T-cell (primary cell): ENCODE results near the gene STMN3. TPM values are rescaled to one million over a fixed set of nuclear protein-coding genes. Genes with fewer than 3 reads are reported as not detected.

Experiments
- ATAC-seq, 4 experiments: fragments of 200-7000 bp in 3 of 4; fragments of 150-1000 bp in 1 of 4; cut with Tn5 transposase; replicated peaks in 1 of 4; 1 replicate in 3 of 4; 2 replicates in 1 of 4; pipeline ENCODE4 v1.10.0; 2021; ENCODE audit warnings: moderate library complexity in 3 of 4, mild to moderate bottlenecking in 2 of 4, moderate number of reproducible peaks in 1 of 4
- CTCF ChIA-PET, 2 donors: fragments of 300-600 bp; sonication (Branson Sonifier 250); formaldehyde crosslinking; loops; one replicate each; lab custom pipeline; 2022; ENCODE audit warnings: antibody characterized with exemption in 2 of 2; lab: Charles Lee
- POLR2A ChIA-PET, 2 donors: fragments of 300-600 bp; sonication (Branson Sonifier 250); formaldehyde crosslinking; loops; one replicate each; lab custom pipeline; 2022; ENCODE audit warnings: antibody characterized with exemption in 2 of 2; lab: Charles Lee
- DNase-seq, 35 experiments: peaks; one replicate each; pipeline versions ENCODE4 v3.0.0 to v3.0.0-alpha.2; 2013 to 2023
- H3K27ac ChIP-seq: one replicate; pipeline ENCODE4 v1.5.1; 2013; ENCODE audit warnings: low read length
- H3K27me3 ChIP-seq, 2 experiments: replicated peaks in 1 of 2; 1 replicate in 1 of 2; 2 replicates in 1 of 2; pipeline versions ENCODE4 v1.6.1 to v1.7.0; 2013; ENCODE audit warnings: low read length in 1 of 2, mixed read lengths in 1 of 2; ENCODE audit not compliant: control insufficient read depth in 2 of 2, insufficient read depth in 2 of 2; ENCODE audit errors: extremely low read depth in 1 of 2
- H3K36me3 ChIP-seq, 2 donors: 1 replicate in 1 of 2; 2 replicates in 1 of 2; pipeline versions ENCODE4 v1.6.1 to v1.7.0; 2013; ENCODE audit warnings: low read length in 1 of 2; ENCODE audit not compliant: control insufficient read depth in 2 of 2, insufficient read depth in 1 of 2; ENCODE audit errors: extremely low read depth in 1 of 2
- H3K4me1 ChIP-seq, 2 experiments: 1 replicate in 1 of 2; 2 replicates in 1 of 2; pipeline versions ENCODE4 v1.6.1 to v1.7.0; 2013; ENCODE audit warnings: low read length in 2 of 2, mixed read lengths in 1 of 2; ENCODE audit not compliant: insufficient read depth in 2 of 2, control insufficient read depth in 1 of 2; ENCODE audit errors: extremely low read depth in 1 of 2
- H3K4me3 ChIP-seq, 2 donors: 1 replicate in 1 of 2; 2 replicates in 1 of 2; pipeline versions ENCODE4 v1.5.1 to v1.7.0; 2013; ENCODE audit warnings: mild to moderate bottlenecking in 2 of 2, low read length in 1 of 2, moderate library complexity in 1 of 2; ENCODE audit not compliant: control insufficient read depth in 1 of 2; ENCODE audit errors: extremely low read depth in 1 of 2
- H3K9me3 ChIP-seq: 2 replicates; pipeline ENCODE4 v1.7.0; 2013
- H3K27ac Mint-ChIP-seq, 2 donors: one replicate each; pipeline ENCODE4 v1.8.0; 2020 to 2021; ENCODE audit warnings: mild to moderate bottlenecking in 2 of 2, mixed read lengths in 2 of 2
- H3K27me3 Mint-ChIP-seq, 2 donors: one replicate each; pipeline ENCODE4 v1.8.0; 2021 to 2022; ENCODE audit warnings: mixed read lengths in 2 of 2
- H3K36me3 Mint-ChIP-seq: one replicate; pipeline ENCODE4 v1.8.0; 2021; ENCODE audit warnings: mixed read lengths
- H3K4me1 Mint-ChIP-seq, 3 donors: one replicate each; pipeline ENCODE4 v1.8.0; 2020 to 2022; ENCODE audit warnings: mixed read lengths in 3 of 3, mild to moderate bottlenecking in 1 of 3
- H3K4me3 Mint-ChIP-seq, 3 donors: one replicate each; pipeline ENCODE4 v1.8.0; 2020 to 2022; ENCODE audit warnings: mild to moderate bottlenecking in 3 of 3, mixed read lengths in 3 of 3, moderate library complexity in 3 of 3
- H3K9me3 Mint-ChIP-seq, 3 donors: one replicate each; pipeline ENCODE4 v1.8.0; 2020 to 2022; ENCODE audit warnings: mixed read lengths in 3 of 3
- WGBS: methylation state at CpG from one replicate; pipeline ENCODE4 v1.1.5; 2013; ENCODE audit warnings: missing lambda C conversion rate; ENCODE audit not compliant: insufficient coverage; 5-methylcytosine and 5-hydroxymethylcytosine counted together
- total RNA-seq, 35 experiments: library from RNA in 6 of 35; stranded (reverse) in 6 of 35; fragments of 120-200 nt in 1 of 35; gene quantifications; one replicate each; pipeline versions ENCODE4 v1.2.1 to v1.2.4 and lab custom pipeline; 2013 to 2026

Gene STMN3
- total RNA-seq, 5 donors from 2014 or later (not counting 1 experiment from before 2014, with no cell fraction given) = 92.9 to 121 (median 107) TPM

DNA sequence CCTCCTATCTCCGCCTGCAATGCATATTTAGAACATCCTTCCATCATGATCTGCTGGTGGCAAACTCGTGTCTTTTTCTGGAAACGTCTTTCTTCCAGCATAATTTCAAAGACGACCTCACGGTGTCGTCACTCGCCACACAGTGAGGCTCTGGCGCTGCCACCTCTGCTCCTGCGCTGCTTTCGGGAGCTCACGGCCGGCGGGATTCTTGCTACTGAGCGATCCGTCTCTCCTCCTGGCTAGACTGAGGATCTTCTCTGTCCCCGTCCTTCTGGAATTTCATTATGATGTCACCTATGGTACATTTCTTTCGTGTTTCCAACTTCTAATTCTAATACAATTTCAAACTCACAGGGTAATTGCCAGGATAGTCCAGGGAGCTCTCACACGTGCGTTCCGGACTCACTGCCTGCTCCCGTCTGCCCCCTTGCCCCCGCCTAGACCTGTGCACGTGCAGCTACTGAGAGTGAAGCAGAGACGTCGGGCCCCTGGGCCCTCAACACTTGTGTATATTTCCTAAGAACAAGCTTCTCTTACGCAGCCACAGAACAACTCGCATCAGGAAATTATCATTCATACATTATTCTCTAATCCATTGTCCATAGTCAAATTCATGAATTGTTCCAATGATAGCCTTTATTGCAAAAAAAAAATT lies 53.7 kb downstream of the STMN3 start:
- ATAC-seq (no peak), DNase-seq (no peak)
- 96% methylated on average over 22 of the region's 27 CpGs for WGBS
- ChIA-PET CTCF (no interaction called here), POLR2A (no interaction called here)
- Histone ChIP-seq H3K9me3 (no peaks in the 10 kb centered on the region), H3K4me3 (no peak overlapping the region), H3K27me3 (no peaks in the 10 kb centered on the region), H3K4me1 (peaks cover 0 to 8% of the 10 kb centered on the region in 2 experiments), H3K36me3 (peaks cover 13 to 61% of the 10 kb centered on the region in 2 donors), H3K27ac (no peak overlapping the region)
- Mint-ChIP-seq H3K27ac (no peak overlapping the region), H3K9me3 (no peaks in the 10 kb centered on the region), H3K27me3 (no peaks in the 10 kb centered on the region), H3K4me1 (peaks cover 0 to 5% (median 2%) of the 10 kb centered on the region in 3 donors), H3K4me3 (no peak overlapping the region), H3K36me3 (peaks cover 43% of the 10 kb centered on the region)

DNA sequence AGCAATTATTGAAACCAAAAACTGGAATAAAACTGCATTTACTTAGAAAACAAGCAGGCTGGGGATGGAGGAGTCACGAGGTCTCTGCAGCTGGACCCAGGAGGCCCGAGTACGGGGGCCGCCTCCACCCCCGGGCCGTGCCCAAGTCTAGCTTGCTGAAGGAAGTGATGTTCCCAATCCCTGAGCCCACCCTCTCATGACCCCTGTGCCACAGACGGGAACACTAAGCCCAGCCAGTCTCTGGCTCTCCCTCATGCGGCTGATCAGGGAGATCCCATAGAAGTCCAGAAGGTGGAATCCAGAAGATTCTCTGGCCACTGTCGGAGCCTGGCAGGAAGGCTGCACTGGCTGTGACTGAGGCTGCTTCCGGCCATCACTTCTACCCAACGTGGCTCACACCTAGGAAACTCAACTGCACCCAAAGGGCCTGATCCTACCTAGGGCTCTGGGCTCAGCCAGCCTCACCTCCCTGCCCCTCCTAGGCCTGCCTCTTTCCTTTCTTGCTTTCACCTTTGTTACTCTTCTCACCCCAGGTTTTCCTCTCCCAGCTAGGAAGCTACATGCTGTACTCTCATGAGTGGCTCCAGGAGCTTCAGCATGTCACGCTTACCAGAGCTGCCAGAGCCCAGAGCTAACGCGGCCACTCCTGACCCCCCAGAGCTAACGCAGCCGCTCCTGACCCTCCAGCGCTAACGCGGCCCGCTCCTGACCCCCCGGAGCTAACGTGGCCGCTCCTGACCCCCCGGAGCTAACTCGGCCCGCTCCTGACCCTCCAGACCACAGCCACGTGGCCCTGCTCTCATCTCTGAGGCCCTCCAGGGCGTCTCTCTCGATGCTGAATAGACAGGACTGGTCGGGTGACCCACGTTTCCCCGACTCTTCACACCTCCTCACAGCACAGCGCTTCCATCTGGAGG lies 54.5 kb downstream of the STMN3 start:
- Histone ChIP-seq H3K27ac (no peak overlapping the region), H3K9me3 (no peaks in the 10 kb centered on the region), H3K4me3 (no peak overlapping the region), H3K4me1 (peaks cover 0 to 8% of the 10 kb centered on the region in 2 experiments), H3K36me3 (peaks cover 13 to 61% of the 10 kb centered on the region in 2 donors), H3K27me3 (no peaks in the 10 kb centered on the region)
- 95% methylated on average over 23 of the region's 33 CpGs for WGBS
- H3K9me3 Mint-ChIP-seq = no peaks in the 10 kb centered on the region
- peaks cover 0 to 5% (median 2%) of the 10 kb centered on the region in 3 donors for H3K4me1 Mint-ChIP-seq
- no peaks in the 10 kb centered on the region for H3K27me3 Mint-ChIP-seq
- no peak overlapping the region for H3K27ac Mint-ChIP-seq
- ATAC-seq (no peak), DNase-seq (no peak)
- H3K4me3 Mint-ChIP-seq = no peak overlapping the region
- ChIA-PET POLR2A (no interaction called here), CTCF (no interaction called here)
- H3K36me3 Mint-ChIP-seq = peaks cover 42% of the 10 kb centered on the region

DNA sequence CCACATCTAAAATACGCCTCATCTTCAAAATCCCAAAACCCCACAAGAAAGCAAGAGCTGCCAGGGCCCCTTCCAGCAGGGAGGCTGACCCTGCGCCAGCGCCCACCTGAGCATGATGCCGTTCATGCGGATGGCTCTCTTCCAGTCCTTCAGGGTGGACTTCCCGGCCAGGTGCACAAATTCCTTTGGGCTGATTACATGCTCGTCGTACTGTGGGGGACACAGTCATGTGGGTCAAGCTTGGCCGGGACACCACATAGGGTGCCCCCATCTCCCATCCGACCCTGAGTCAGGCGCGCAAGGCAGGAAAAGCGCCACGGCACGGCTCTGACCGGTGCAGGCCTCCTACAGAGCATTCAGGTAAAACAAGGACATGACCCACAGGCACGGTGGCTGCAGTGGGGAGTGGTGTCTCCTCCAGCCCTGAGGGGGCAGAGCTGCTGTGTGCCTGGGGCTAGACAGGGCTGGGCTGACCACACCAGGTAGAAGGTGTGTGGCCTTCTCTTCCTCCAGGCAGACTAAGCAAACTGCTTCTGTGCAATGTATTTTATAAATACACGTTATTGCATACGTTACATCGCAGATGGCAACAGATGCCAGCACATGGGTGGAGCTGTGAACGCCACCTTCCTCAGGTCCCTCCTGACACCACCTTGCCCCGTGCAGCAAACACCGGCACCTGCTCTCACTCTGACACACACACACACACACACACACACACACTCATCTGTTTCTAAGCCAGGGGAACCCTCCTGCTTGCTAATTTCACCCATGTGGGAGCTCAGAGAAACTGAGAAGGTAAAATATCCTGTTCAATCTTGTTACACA lies 55.4 kb downstream of the STMN3 start:
- Mint-ChIP-seq H3K36me3 (peaks cover 47% of the 10 kb centered on the region), H3K4me3 (no peak overlapping the region), H3K27ac (no peak overlapping the region), H3K4me1 (peaks cover 0 to 3% (median 2%) of the 10 kb centered on the region in 3 donors), H3K9me3 (no peaks in the 10 kb centered on the region), H3K27me3 (no peaks in the 10 kb centered on the region)
- DNase-seq (no peak), ATAC-seq (no peak)
- ChIA-PET CTCF (no interaction called here), POLR2A (no interaction called here)
- Histone ChIP-seq H3K36me3 (peaks cover 15 to 65% of the 10 kb centered on the region in 2 donors), H3K4me1 (peaks cover 0 to 8% of the 10 kb centered on the region in 2 experiments), H3K27ac (no peak overlapping the region), H3K9me3 (no peaks in the 10 kb centered on the region), H3K27me3 (no peaks in the 10 kb centered on the region), H3K4me3 (no peak overlapping the region)
- 89% methylated on average over 22 of the region's 23 CpGs for WGBS

DNA sequence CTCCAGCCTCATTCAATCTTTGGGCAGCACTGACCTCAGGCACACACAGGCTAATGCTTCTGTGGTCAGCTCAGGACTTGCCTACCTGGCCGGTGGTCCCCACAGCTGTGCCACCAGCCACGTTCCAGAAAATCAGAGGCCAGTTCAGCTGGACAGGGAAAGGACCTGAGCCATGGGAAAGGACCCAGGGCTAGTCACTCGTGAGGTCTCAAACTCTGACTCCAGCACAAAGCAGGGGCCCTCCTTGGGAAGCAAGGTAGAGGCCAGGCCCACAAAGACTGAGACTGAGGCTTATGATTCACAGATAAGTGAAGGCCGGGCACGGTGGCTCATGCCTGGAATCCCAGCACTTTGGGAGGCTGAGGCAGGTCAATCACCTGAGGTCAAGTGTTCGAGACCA lies 56.8 kb downstream of the STMN3 start:
- ChIA-PET CTCF (no interaction called here), POLR2A (no interaction called here)
- Histone ChIP-seq H3K27ac (no peak overlapping the region), H3K4me3 (no peak overlapping the region), H3K36me3 (peaks cover 26 to 69% of the 10 kb centered on the region in 2 donors), H3K27me3 (no peaks in the 10 kb centered on the region), H3K9me3 (no peaks in the 10 kb centered on the region), H3K4me1 (peaks cover 0 to 6% of the 10 kb centered on the region in 2 experiments)
- Mint-ChIP-seq H3K9me3 (no peaks in the 10 kb centered on the region), H3K36me3 (peaks cover 48% of the 10 kb centered on the region), H3K27ac (no peak overlapping the region), H3K4me3 (no peak overlapping the region), H3K4me1 (peaks cover 0 to 2% (median 0%) of the 10 kb centered on the region in 3 donors), H3K27me3 (no peaks in the 10 kb centered on the region)
- WGBS = 96% methylated on average over 5 of the region's 6 CpGs
- ATAC-seq (no peak), DNase-seq (no peak)

DNA sequence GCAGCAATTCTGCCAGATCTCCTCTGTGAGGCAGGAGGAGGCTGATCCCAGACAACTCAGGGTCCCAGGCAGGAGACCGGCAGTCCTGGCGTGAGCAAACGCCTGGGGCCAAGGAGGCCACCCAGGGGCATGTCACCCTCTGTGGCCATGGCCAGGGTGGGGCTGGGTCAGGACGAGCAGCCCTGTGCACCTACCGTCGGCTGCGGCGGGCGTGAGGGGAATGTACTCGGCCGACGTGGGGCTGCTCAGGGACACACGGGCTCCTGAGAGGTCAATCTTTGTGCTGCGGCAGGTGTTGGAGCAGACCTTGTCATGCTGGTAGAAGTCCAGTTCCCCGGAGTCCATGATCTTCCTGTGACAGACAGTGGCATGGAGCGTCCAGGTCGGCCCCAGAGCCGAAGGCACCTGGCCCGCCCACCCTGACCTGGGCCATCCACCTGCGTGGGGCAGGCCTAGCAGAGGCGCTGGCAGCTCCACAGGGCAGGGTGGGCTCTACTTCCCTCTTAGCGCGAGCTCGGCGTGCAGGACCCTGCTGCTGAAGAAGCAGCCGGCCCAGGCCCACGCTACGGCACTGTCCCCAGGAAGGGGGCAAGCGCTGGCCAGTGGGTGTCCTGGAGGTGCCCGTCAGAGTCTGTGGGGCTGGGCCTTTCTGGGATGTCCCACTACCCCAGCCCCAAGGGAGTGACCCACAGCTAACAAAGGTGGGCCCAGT lies 57.7 kb downstream of the STMN3 start:
- Mint-ChIP-seq H3K9me3 (no peaks in the 10 kb centered on the region), H3K27ac (no peak overlapping the region), H3K36me3 (peaks cover 52% of the 10 kb centered on the region), H3K4me3 (no peak overlapping the region), H3K27me3 (no peaks in the 10 kb centered on the region), H3K4me1 (no peaks in the 10 kb centered on the region)
- ChIA-PET CTCF (no interaction called here), POLR2A (no interaction called here)
- Histone ChIP-seq H3K9me3 (no peaks in the 10 kb centered on the region), H3K36me3 (peaks cover 26 to 74% of the 10 kb centered on the region in 2 donors), H3K27ac (no peak overlapping the region), H3K4me1 (peaks cover 0 to 3% of the 10 kb centered on the region in 2 experiments), H3K4me3 (no peak overlapping the region), H3K27me3 (no peaks in the 10 kb centered on the region)
- ATAC-seq = no peak
- DNase-seq = no peak
- 95% methylated on average over 24 of the region's 30 CpGs for WGBS
